Measurements from ENCODE around the gene SLC66A2.

DNA sequence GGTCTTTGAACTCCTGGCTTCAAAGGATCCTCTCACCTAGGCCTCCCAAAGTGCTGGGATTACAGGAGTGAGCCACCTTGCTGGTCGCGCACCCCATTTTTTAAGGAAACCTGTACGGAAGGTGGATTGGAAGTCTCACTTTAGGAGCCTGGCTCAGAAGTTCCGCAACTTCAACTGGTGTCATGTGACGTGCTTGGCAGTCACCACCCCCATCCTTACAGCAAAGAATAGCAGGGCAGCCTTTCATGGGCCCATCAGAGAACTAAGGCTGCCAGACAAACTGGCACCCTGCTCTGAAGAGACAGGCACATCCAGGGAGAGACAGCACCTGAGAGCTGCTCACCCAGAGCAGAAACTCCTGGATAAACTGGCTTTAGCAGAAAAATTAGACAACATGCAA, 3.3 kb upstream of the SLC66A2 start:
- TF ChIP-seq, protein P1, sequence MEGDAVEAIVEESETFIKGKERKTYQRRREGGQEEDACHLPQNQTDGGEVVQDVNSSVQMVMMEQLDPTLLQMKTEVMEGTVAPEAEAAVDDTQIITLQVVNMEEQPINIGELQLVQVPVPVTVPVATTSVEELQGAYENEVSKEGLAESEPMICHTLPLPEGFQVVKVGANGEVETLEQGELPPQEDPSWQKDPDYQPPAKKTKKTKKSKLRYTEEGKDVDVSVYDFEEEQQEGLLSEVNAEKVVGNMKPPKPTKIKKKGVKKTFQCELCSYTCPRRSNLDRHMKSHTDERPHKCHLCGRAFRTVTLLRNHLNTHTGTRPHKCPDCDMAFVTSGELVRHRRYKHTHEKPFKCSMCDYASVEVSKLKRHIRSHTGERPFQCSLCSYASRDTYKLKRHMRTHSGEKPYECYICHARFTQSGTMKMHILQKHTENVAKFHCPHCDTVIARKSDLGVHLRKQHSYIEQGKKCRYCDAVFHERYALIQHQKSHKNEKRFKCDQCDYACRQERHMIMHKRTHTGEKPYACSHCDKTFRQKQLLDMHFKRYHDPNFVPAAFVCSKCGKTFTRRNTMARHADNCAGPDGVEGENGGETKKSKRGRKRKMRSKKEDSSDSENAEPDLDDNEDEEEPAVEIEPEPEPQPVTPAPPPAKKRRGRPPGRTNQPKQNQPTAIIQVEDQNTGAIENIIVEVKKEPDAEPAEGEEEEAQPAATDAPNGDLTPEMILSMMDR (IDR thresholded peaks at IDR 0.05) = no peak
- TF ChIP-seq POLR2A (IDR thresholded peaks at IDR 0.05; ENCODE audit: low read depth) = no peak
- TF ChIP-seq POLR2AphosphoS5 (IDR thresholded peaks at IDR 0.05) = no peak
- TF ChIP-seq EP300 (IDR thresholded peaks at IDR 0.05) = no peak

All from esophagus muscularis mucosa (tissue), 4 donors.